HG02970 (cell line): ENCODE data around the gene MBNL2.

Source experiments
- ATAC-seq: cut with Tn5 transposase; IDR thresholded peaks from one replicate; pipeline ENCODE4 v1.9.1; 2021; ENCODE audit warnings: mild to moderate bottlenecking, moderate library complexity, moderate number of reproducible peaks; ENCODE audit not compliant: unreplicated experiment, low FRiP score

MBNL2 gene

GRCh38 chr13:97431171-97431764, 209.1 kb downstream of the MBNL2 start:
- no peak for ATAC-seq

DNA sequence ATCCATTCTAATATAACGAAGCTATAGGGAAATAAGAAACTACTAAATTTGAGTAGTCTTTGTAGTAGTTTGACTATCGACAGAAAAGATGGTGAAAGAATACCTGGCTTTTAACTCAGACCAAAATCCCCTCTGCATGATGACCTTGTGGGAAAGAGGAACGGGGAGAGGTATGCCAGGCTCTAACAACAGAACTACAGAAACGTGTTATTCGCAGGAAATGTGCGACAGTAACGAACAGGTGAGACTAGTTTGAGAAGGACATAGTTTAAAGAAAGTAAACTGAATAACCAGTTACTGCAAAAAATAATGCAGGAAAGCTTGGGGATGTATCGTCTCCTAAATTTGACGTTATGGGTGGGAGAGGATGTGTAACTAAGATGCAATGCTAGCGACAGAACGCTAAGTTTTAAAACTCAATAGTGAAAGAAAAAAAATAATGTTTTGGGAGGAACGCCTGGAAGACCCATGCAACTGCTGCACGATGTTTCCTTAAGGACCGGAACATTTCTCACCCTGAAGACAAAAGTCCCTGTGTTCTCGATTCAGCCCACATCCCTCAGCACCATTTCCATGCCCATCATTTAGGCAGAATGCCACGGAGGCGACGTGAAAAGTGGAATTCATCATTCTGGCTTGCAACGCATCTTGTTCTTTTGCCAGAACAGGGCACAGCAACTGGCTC, 210.2 kb downstream of the MBNL2 start:
- no peak for ATAC-seq

- peak; percentile 84 for ATAC-seq
These were observed 211.0 kb downstream of the MBNL2 start for GRCh38 chr13:97432917-97433726.

GRCh38 chr13:97433727-97434396, 211.7 kb downstream of the MBNL2 start, which contains the start of gene RAP2A:
TSS of gene RAP2A (plus strand) at chr13:97434169. CDS start at chr13:97434471, 302 bp downstream.
- ATAC-seq = peak; percentile 46

DNA sequence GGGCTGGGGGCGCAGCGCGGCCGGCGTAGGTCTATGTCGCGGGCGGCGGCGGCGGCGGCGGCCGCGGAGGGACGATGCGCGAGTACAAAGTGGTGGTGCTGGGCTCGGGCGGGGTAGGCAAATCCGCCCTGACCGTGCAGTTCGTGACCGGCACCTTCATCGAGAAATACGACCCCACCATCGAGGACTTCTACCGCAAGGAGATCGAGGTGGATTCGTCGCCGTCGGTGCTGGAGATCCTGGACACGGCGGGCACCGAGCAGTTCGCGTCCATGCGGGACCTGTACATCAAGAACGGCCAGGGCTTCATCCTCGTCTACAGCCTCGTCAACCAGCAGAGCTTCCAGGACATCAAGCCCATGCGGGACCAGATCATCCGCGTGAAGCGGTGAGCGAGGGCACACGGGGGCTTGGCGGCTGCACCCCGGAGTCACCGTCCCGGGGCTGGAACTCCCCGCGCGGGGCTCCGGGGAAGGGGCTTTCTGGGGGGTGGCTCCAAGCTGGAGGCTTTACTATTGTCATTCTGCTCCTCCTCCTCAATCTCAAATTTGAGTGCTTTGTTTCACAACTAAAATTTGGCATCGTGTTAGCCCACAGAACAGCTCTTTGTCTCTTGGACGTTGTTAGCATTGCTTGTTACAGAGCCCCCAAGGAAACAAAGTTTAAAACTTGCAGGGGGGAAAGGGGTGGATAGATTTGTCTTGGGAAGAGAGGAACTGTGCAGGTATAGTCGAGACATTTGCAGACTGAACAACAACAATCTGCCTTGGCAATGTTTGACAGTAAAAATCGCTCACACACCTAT, 212.5 kb downstream of the MBNL2 start:
- peak; percentile 0 for ATAC-seq

DNA sequence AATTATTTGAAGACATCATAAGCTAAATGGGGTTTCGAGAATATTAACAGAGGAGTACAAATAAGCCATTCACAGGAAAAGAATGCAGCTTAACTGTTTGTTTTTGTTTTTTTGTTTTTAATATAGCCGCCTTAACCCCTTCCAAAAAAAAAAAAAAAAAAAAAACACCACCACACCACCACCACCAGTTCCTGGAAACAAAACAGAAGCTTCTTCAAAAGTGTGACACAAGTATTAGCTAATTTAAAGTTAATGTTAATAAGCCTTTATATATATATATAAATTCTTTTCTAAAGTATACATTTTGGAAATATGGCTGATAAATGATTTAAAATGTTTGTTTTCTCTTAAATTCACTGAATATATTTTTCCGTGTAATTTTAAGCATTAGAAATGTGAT, 213.2 kb downstream of the MBNL2 start:
- no peak for ATAC-seq

GRCh38 chr13:97435794-97436193, 213.7 kb downstream of the MBNL2 start:
- ATAC-seq = no peak

GRCh38 chr13:97436845-97437244, 214.7 kb downstream of the MBNL2 start:
- no peak for ATAC-seq

GRCh38 chr13:97437729-97438128, 215.6 kb downstream of the MBNL2 start:
- ATAC-seq = no peak

DNA sequence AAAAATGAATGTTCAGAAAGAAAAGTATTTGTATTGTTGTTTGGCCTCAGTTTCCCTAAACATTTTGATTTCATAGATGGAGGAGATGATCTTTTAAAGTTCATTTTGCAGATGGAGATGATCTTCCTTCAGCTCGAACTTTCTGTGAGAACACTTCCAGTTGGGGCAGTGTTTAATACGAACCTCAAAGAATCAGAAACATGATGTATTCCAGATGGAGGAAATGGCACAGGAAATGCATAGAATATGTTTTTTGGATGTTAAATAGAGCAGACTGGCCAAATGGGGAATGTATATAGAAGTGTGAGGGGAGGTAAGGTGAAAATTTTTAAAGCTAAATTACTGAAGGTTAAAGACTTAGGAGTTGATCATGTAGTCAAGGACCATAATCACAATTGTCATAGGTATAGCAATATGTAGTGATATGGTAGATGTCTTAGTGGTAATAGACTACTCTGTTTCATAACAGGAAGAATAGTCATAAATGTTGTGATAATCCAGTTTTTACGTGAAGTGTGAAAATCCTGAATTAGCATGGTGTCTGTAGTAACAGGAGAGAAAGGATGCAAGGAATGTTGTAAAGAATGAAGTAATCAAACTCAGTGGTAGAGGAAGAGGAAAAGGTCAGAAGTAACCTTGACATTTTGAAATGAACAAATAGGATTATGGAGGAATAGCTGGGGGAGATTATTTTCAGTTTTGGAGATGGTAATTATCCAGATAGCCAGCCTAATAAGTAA, 216.9 kb downstream of the MBNL2 start:
- ATAC-seq = no peak

GRCh38 chr13:97440598-97441170, 218.6 kb downstream of the MBNL2 start:
- ATAC-seq = no peak

- no peak for ATAC-seq
These were observed 219.2 kb downstream of the MBNL2 start for GRCh38 chr13:97441368-97441767.
